Measurements from ENCODE around the gene CFAP97D2.
"Not testable (repeated sequence)": the region's sequence is repeated elsewhere in the genome, so short reads cannot be mapped to it uniquely, and the experiment has no call there.

The CFAP97D2 gene

DNA sequence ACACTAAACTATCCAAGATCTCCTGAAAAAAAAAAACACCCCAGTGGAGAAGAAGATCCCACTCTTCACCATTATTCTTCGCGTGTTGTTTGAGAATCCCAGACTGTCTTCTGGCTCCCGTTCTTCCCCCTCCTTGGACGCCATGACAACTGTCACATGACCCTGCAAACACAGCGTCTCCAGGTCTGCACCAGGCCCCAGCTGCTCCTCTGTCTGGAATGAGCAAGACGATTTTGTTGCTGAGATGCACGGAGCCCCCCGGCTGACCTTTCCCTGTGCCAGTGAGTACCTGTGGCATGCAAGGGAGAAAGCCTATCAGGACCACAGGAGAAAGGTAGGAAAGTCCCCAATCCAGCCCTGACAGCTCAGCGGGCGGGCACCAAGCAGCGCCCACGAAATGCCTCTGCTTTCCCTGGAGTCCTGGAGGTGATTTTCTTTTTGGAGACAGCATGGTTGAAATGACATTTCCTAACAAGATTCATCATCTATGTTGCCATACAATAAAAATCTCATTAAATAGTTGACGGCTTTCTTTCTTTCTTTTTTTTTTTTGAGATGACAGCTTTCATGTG is at the start of gene CFAP97D2:
TSS of gene CFAP97D2 (plus strand) at position 171 of the 572 bp plus-strand sequence. CDS start at position 245, 74 bp downstream.
- DNase-seq: no peak

DNA sequence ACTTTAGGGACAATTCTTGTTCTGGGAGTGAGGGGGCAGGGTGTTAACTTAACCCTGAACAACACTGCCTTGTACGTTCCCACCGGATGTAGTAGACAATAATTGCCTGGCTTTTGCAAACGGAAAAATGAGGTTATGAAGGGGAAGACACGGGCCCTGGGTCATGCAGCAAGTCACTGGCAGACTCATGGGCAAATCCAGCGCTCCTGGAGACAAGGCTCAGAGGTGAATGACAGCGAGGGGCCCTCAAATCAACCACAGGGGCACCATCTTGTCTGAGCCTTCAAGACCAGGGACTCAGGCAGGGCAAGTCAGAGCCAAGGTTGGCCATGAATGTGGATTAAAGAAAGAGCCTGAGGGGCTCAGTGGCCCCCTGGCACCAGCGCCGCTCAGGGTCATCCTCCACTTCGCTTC is 49.4 kb upstream of the CFAP97D2 start:
- no peak for DNase-seq

DNA sequence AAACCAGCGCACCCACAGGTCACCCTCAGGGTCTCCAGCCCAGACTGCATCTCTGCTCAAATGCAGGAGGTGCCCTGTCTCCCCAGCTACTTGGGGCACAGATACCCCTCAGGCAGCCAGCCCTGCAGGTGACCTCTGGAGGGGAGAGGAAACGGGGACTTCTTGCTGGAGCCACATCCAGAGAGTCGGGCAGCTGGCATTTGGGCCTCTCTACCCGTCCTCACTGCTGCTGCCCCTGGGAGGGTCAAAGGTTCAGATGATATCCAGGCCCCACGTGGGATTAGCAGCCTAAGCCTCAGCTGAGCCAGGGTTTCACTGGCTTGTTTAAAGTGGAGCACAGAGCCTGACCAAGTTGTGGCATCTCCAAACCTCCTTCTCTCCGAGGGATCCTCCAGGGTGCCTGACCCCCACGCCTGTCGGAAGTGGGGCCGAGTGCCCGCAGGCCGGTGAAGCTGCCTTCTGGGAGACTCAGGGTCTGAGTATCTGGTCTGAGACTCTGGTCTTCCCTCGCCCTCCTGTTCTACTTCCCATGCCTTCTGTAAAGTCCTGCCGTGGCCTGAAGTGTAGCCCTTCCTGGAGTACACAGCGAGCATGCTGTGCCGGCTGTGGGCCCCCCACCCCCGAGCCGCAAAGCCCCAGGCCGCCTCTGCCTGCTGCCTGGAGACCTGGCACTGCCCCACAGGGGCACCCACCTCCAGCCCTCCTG is 48.8 kb upstream of the CFAP97D2 start:
- DNase-seq: no peak

DNA sequence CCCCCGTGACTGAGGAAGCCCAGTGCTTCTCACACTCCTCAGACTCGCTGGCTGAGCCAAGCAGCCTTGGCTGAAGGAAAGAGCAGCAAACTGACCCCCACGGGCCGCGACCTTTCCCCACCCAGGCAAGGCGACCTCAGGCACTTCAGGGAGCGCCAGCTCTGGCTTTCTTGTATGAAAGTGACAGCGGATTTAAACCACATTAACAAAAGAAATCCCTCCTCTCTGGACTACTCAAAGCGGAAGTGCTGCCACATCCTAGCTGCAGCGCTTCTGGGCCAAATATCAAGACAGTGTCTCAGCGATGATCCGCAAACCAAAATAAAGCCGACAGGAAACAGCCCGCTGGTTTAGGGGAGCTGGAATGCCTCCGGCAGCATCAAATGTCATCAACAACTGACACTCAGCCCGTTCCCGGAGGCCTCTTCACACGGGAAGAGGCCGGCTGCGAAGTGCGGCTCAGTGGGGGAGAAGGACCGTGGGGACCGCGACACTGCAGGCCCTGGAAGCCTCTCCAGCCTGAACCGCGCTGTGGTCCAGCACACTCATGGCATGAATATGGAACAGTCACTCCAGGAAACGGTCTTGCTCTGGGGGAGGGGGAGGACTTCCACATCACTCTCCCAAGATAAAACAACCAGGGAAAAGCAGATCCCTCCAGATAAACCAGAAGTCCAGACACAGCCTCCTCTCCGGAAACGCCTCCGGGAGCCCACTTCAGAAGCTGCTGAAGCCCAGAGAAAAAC is 48.0 kb upstream of the CFAP97D2 start:
- DNase-seq: peak; percentile 68

DNA sequence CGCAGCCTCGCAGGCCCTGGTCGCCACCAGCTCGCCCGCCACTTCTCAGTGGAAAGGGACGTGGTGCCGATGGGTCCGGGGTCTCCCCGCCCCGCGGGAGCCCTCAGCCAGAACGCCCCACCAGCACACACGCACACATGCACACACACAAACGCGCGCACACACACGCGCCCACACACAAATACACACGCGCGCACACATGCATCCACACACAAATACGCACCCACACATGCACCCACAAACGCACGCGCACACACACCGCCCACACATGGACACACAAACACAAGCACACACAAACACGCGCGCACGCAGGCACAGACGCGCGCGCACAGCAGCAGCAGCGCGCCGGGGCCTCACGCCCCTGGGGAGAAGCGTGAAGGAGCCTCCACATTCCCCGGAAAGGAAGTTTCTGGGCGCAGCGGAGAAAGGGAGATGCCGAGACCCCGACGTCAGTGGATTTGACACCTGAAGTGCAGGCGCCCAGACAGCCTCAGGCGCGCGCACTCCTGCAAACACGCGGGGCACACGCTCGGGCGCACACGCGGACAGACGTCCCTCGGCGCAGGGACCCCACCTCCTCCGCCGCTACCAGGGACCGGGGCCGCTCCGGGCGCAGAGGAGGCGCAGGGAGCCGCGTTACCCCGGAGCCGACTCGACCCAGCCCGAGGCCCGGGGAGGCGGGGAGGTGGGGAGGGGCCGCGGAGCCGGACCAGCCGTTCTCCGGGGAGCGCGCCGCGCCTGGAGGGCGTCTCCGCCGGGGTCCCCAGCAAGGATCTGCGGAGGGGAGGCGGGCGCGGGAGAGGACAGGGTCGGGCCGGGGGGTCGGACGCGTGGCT is 47.3 kb upstream of the CFAP97D2 start:
- DNase-seq: peak; percentile 26

DNA sequence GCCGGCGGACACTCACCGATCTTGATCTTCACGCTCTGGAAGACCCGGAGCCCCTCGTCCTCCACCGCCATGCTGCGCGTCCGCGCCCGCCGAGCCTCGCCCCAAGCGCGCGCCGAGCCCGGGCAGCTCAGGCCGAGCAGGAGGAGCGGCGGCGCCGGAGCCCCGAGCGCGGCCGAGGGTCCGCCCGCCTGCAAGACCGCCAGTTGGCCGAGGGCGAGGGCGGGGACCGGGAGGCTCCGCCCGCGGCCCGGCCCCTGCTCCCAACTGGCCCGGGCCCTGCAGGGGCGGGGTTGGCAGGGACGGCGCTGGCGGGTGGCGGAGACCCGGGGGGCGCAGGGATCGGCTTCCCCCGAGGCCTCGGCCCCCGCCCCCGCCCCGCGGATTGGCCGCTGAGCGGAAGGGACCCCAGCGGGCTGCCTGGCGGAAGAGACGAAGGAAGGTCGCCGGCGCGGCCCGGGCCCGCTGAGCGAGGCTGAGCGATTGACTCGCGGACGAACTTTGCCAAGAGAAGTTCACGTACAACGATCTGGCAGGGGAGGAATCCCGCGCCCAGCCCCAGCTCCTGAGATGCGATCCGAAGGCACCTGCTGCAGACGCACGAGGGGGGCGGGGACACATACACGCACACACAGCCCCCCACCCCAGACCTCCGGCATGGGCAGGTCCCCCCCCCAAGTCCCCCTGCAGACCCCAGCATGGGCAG is 46.5 kb upstream of the CFAP97D2 start, which contains the start of gene RASA3:
TSS of gene RASA3 (minus strand) at position 205 of the 703 bp plus-strand sequence. CDS start at position 71, 134 bp downstream.
- DNase-seq: peak; percentile 53

DNA sequence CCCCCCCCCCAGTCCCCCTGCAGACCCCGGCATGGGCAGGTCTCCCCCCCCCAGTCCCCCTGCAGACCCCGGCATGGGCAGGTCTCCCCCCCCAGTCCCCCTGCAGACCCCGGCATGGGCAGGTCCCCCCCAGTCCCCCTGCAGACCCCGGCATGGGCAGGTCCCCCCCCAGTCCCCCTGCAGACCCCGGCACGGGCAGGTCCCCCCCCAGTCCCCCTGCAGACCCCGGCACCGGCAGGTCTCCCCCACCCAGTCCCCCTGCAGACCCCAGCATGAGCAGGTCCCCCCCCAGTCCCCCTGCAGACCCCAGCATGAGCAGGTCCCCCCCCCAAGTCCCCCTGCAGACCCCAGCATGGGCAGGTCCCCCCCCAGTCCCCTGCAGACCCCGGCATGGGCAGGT is 45.9 kb upstream of the CFAP97D2 start:
- DNase-seq: not testable (repeated sequence)

DNA sequence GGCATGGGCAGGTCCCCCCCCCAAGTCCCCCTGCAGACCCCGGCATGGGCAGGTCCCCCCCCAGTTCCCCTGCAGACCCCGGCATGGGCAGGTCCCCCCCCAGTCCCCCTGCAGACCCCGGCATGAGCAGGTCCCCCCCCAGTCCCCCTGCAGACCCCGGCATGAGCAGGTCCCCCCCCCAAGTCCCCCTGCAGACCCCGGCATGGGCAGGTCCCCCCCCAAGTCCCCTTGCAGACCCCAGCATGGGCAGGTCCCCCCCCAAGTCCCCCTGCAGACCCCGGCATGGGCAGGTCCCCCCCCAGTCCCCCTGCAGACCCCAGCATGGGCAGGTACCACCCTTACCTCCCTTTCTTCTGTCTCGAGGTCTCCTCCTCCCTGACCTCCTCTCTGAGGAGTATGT is 45.5 kb upstream of the CFAP97D2 start:
- not testable (repeated sequence) for DNase-seq

DNA sequence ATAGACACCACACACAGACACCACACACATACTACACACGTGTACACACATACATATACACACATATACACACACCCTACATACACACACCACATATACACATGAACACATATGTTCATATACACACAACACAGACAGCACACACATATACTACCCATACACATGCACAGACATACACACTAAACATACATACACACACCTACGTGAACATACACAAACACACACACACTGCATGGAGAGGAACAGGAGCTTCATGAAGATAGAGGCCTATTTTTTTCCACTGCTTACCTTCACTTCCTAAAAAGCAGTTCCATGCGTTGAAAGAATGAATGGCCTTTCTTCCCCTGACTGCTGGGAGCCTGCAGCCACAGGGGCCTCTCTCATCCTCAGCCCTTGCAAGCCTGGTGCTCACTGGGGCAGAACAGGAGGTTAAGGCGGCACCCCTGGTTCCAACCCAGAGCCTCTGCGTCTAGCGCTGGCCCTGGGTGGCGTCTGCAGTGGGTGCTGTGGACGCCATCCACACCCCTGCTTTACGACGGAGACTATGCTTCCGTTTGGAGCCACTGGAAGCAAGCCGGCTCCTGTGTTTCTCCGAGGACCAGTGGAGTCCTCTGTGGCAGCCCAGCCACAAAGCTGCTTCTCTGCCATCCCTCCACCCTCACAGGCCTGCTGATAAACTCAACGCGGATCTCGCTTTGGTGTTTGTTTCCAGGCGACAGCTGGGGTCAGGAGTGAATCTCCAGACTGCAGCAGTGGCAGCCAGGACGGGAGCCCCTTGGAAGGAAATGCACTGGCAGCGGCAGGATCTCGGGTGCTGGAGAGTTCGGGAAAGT is 44.7 kb upstream of the CFAP97D2 start:
- DNase-seq: no peak

DNA sequence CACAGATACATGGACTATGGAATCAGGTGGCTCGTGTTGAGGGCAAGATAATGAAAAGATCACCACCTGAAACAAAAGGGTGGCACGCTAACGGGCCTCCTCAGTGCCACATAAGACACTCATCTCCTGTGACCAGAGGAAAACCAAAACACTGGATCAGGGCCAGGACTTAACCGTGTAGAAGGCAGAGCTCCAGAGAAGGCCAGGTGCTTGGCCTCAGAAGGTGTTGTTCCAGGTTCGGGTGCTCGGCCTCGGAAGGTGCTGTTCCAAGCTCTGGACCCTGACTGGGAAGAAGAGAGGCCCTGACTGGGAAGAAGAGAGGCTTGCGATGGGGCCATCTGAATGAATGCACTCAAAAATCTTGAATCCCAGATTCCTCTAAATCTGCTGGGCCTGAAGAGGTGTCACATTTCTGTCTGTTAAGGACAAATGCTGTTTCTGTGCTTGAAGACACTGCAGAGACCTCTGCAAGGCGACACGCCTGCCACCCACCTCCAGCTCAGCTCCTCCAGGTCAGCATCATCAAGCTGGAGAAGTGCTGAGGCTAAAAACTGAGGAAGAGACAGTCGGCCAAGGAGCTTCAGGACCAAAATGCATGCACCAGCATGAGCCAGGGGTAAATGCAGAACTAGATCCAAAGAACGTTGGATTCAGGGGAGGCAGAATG is 44.0 kb upstream of the CFAP97D2 start:
- DNase-seq: no peak

DNA sequence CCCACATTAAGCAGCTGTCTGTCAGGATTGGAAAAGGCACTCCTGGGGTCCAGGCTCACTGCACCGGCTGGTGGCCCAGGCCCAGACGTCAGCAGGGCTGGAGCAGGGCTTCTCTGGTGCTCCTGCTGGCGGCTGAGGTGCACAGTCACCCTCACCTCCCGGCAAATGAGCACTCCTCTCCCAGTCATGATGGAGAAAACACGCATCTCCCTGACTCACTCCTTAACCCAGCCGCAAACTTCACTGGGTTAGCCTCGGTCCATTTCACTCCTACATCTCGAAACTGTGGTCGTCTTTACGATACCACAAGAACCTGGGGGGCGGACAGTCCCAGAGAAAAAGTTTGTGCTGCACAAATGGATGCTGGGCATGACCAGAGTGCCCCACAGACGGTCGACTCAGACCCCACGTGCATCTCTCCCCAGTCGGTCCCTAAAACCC is 43.3 kb upstream of the CFAP97D2 start:
- DNase-seq: no peak

DNA sequence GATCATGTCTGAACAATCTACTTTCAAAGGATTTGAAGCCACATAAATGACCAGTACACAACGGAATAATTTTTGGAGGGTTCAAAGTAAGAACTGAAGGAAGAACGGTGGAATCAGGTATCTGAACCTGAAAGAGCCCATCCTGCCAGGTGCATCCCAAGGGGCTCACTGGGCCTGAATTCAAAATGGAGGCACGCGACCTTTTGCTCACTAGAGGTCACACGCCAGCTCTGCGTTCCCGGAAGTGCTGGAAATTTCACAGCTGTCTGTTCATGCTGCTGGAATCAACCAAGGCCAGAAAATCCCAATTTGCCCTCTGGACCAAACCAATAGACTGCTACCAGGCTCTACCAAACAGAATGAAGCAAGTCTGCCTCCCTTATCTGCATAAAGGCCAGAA is 42.5 kb upstream of the CFAP97D2 start:
- no peak for DNase-seq

DNA sequence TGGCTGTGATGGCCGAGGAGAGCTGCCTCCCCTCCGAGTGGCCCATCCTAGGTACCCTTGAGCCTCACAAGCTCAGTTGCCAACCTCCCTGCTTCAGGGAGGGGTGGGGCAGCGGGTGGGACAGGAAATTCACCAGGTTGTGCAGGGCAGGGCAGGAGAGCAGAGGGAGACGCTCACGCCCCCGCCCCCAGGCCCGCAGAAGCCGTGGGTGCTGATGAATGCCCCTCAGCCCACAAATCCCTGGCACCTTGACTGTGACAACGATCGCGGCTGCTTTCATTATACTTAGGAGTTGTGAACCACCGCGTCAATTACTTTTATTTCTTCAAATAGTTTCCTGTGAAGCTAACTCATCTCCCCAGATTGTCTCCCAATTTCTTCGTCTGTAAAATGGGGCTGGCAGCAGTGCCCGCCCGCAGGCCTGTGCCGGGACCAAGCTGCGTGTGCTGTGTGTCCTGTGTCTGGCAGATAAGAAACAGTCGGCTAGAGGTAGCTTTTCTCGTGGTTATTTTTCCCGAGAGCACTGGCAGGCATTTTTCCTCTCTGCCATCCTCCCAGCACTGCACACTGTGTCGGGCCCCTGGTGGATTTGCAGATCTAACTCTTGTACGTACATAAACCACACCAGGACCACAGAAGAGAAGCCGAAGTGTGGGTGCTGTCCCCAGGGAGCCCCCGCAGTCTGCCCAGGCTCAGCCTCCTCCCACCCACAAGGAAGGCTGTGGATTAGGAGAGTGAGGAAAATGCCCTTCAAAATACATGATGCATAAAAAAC is 38.7 kb upstream of the CFAP97D2 start:
- peak; percentile 42 for DNase-seq

DNA sequence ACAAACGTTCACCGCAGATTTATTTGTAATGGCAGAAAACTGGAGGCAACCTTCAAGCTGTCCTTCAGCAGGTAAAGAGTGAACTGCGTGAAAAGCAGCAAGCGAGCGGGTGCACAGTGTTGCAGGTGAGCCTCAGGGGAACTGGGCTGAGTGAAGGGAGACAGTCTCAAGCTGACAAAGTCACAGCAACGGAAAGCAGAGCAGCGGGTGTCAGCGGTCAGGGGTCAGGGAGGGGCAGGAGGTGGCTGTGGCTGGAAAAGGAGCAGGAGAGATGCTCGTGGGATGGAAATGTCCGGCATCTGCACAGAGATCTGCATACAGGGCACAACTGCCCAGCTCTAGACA is 38.2 kb upstream of the CFAP97D2 start:
- DNase-seq: peak; percentile 53

DNA sequence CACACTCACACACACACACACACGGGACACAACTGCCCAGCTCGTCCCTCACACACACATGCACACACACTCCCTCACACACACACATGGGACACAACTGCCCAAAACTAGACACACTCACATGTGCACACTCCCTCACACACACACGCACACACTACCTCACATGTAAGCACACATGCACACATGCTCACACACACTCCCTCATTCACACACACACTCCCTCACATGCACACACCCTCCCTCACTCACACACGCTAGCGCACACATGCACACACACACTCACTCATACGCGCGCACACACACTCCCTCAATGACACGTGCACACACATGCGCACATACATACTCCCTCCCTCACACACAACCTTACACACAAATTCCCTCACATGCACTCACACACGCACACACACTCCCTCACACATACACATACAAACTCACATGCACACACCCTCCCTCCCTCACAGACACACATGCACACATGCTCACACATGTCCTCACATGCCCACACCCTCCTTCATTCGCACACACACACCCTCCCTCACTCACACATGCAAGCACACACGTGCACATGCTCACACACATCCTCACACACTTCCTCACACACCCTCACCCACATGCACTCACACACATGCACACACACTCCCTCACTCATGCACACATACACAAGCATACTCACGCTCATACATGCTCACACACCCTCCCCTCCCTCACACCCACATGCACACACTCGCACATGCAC is 37.6 kb upstream of the CFAP97D2 start:
- no peak for DNase-seq

DNA sequence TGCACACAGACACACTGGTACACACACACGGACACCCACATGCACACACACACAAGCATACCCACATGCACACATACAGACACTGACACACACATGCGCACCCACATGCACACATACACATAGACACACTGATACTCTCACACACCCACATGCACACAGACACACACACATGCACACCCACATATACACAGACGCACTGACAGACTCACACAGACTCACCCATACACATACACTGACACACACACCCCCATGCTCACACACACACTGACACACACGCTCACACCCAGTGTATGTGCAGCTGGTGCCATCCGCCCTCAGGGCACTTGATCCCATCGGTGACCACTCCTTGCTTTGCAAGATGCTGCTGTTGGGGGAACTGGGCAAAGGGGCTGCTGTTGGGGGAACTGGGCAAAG is 36.9 kb upstream of the CFAP97D2 start:
- no peak for DNase-seq

DNA sequence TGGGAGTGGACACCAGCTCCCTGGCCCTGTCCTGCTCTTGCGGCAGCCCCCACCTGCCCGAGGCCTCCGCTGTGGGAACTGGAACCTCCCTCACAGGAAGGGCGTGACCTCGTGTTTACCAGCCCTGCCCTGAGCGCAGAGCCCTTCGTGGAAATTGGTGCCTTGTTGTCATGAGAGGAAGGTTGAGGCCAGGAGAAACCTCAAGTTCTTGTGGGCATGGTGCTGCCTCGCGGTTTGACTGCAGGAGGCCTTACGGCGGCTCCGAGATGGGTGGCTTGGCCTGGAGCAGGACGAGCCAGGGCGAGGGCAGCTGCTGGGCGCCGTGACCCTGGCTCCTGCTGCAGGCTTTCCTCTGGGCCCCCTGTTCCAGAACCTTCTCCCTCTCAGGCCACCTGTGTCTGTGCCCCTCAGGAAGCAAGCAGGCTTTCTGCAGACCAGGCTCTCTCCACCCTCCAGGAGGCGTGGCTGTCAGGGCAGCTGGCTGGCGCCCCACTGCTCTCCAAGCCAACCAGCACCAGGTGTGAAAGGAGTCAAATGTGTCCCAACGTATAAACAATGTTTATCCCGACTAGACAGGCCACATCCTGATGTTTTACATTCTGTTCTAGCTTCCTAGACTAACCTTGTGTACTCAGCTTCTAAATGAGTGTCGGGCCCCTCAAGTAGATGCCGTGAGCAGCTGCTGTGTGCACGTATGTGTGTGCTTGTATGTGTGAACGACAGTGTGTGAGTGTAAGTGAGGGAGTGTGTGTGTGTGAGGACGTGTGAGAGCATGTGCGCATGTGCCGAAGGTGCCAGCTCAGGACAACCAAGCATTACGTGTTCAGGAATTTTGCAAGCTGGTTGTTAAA is 36.2 kb upstream of the CFAP97D2 start:
- DNase-seq: peak; percentile 87

All from activated effector memory CD4-positive, alpha-beta T cell treated with Interleukin-2 at 50 U/mL for 16 hours (primary cell).